Thyroid gland (tissue), 4 donors: ENCODE measurements around the gene OR4D2.

ENCODE experiments used
- CTCF ChIP-seq, 6 experiments: fragments of 200-600 bp in 3 of 6; fragments of 450-650 bp in 3 of 6; sonication (generic) in 3 of 6; IDR thresholded peaks; one replicate each; pipeline ENCODE4 v1.5.1; 2016 to 2019; ENCODE audit warnings: antibody characterized with exemption in 6 of 6, mild to moderate bottlenecking in 2 of 6, inconsistent platforms in 1 of 6, moderate library complexity in 1 of 6
- POLR2A ChIP-seq, 2 donors: fragments of 450-650 bp; IDR thresholded peaks; one replicate each; pipeline ENCODE4 v1.6.1; 2017; ENCODE audit warnings: antibody characterized with exemption in 2 of 2, mild to moderate bottlenecking in 2 of 2, moderate library complexity in 1 of 2

- TF ChIP-seq POLR2A (IDR thresholded peaks at IDR 0.05) (no peak), CTCF (IDR thresholded peaks at IDR 0.05) (no peak)
Measured at GRCh38 chr17:58117382-58117781, 49.4 kb upstream of the OR4D2 start.
